A549 (cell line): Measurements from ENCODE around the gene RAD51. TPM values are rescaled to one million over a fixed set of nuclear protein-coding genes. Genes with fewer than 3 reads are reported as not detected.

Source experiments
- ATAC-seq, 2 experiments: fragments of 200-7000 bp in 1 of 2; fragments of >200 bp in 1 of 2; cut with Nextera tagmentation in 1 of 2; cut with Tn5 transposase in 1 of 2; 3 replicates each; pipeline versions ENCODE4 v1.8.0 to v1.9.1; 2018 to 2020; ENCODE audit warnings: mild to moderate bottlenecking in 1 of 2, moderate library complexity in 1 of 2
- CTCF ChIA-PET: fragments of 300-600 bp; sonication (Branson Sonifier 250); formaldehyde crosslinking; extraction: SDS; loops from one replicate; lab custom pipeline; 2021; ENCODE audit warnings: antibody characterized with exemption, inconsistent platforms; lab: Yijun Ruan, JAX
- POLR2A ChIA-PET: fragments of 350-600 bp; formaldehyde crosslinking; extraction: SDS; loops from one replicate; lab custom pipeline; 2021; ENCODE audit warnings: antibody characterized with exemption, inconsistent platforms; lab: Yijun Ruan, JAX
- DNase-seq, 2 experiments: peaks; one replicate each; pipeline versions ENCODE4 v3.0.0 to v3.0.0-alpha.2; 2011 to 2016; ENCODE audit warnings: low read depth in 1 of 2, low spot score in 1 of 2
- FAIRE-seq: peaks from 2 replicates; lab custom pipeline; 2011; peaks lifted over from hg19 to GRCh38; lab: Jason Lieb, UNC
- H3K27ac ChIP-seq, 2 experiments: fragments of >200 bp; sonication (Bioruptor Twin); formaldehyde crosslinking; 3 replicates each; pipeline ENCODE4 v1.5.1; 2016 to 2017
- H3K4me1 ChIP-seq: fragments of >200 bp; sonication (Bioruptor Twin); formaldehyde crosslinking; 3 replicates; pipeline ENCODE4 v1.6.1; 2016
- H3K4me2 ChIP-seq: fragments of >200 bp; sonication (Bioruptor Twin); formaldehyde crosslinking; 3 replicates; pipeline ENCODE4 v1.6.1; 2016
- H3K4me3 ChIP-seq: fragments of >200 bp; sonication (Bioruptor Twin); formaldehyde crosslinking; 3 replicates; pipeline ENCODE4 v1.5.1; 2016
- H3K9me3 ChIP-seq: fragments of >200 bp; sonication (Bioruptor Twin); formaldehyde crosslinking; 3 replicates; pipeline ENCODE4 v1.6.1; 2016
- BHLHE40 ChIP-seq: IDR thresholded peaks from 2 replicates; pipeline ENCODE4 v1.6.1; 2012; ENCODE audit warnings: low read depth, low read length, inconsistent platforms
- CBX2 ChIP-seq: fragments of 200-600 bp; sonication (generic); IDR thresholded peaks from 2 replicates; pipeline ENCODE4 v1.6.1; 2016; ENCODE audit warnings: low read depth, mild to moderate bottlenecking, borderline replicate concordance
- CHD4 ChIP-seq: fragments of 200-600 bp; sonication (generic); IDR thresholded peaks from 2 replicates; pipeline ENCODE4 v1.6.1; 2016; ENCODE audit warnings: antibody characterized with exemption, mild to moderate bottlenecking, borderline replicate concordance
- EHMT2 ChIP-seq: fragments of 200-600 bp; sonication (generic); IDR thresholded peaks from 2 replicates; pipeline ENCODE4 v1.6.1; 2016; ENCODE audit warnings: antibody characterized with exemption, low read depth, mild to moderate bottlenecking, moderate library complexity
- FOSB ChIP-seq: fragments of 250-450 bp; sonication (Bioruptor Pico); IDR thresholded peaks from 2 replicates; pipeline ENCODE4 v1.5.0; 2020; ENCODE audit warnings: mild to moderate bottlenecking, moderate library complexity
- HEYL ChIP-seq: fragments of 250-450 bp; sonication (Bioruptor Pico); IDR thresholded peaks from 2 replicates; pipeline ENCODE4 v1.8.0; 2021; ENCODE audit warnings: mild to moderate bottlenecking, moderate library complexity
- HOXB5 ChIP-seq: fragments of 250-450 bp; sonication (Bioruptor Pico); IDR thresholded peaks from 2 replicates; pipeline ENCODE4 v1.5.0; 2020; ENCODE audit warnings: mild to moderate bottlenecking, moderate library complexity
- JUNB ChIP-seq: fragments of >200 bp; sonication (Bioruptor Twin); formaldehyde crosslinking; IDR thresholded peaks from 2 replicates; pipeline ENCODE4 v1.6.1; 2016
- MAFK ChIP-seq: fragments of 450-650 bp; IDR thresholded peaks from 2 replicates; pipeline ENCODE4 v1.6.1; 2014; ENCODE audit not compliant: partially characterized antibody
- MAZ ChIP-seq: fragments of 150-350 bp; IDR thresholded peaks from 2 replicates; pipeline ENCODE4 v1.6.1; 2014; ENCODE audit warnings: antibody characterized with exemption, low read depth, low read length, borderline replicate concordance
- SMC3 ChIP-seq: fragments of >200 bp; sonication (Bioruptor Twin); formaldehyde crosslinking; IDR thresholded peaks from 3 replicates; pipeline ENCODE4 v1.6.1; 2018; ENCODE audit warnings: inconsistent platforms
- SREBF2 ChIP-seq: fragments of 450-650 bp; IDR thresholded peaks from 2 replicates; pipeline ENCODE4 v1.6.1; 2014; ENCODE audit warnings: mild to moderate bottlenecking, moderate library complexity
- ZC3H11A ChIP-seq: fragments of 450-650 bp; IDR thresholded peaks from 2 replicates; pipeline ENCODE4 v1.6.1; 2014; ENCODE audit warnings: antibody characterized with exemption, mild to moderate bottlenecking
- ZFP36 ChIP-seq: fragments of 450-650 bp; IDR thresholded peaks from 2 replicates; pipeline ENCODE4 v1.6.1; 2014; ENCODE audit warnings: borderline replicate concordance; ENCODE audit not compliant: partially characterized antibody
- WGBS: methylation state at CpG from one replicate; pipeline ENCODE4 v1.1.6; 2017; ENCODE audit errors: missing lambda C conversion rate; 5-methylcytosine and 5-hydroxymethylcytosine counted together
- polyA plus RNA-seq, 4 experiments: library from polyadenylated mRNA; depleted of rRNA in 3 of 4; stranded (reverse); fragments of >200 nt; fragmentation: RNase III in 1 of 4; extraction: RNeasy Plus Mini Kit Qiagen cat#74134 plus additional on column Dnase treatment in 1 of 4; gene quantifications; 2 replicates in 3 of 4; 3 replicates in 1 of 4; pipeline ENCODE4 v1.2.3, GENCODE V29; 2011 to 2017
- TF ChIP-seq, protein P1 (sequence below): fragments of 200-600 bp; sonication (generic); IDR thresholded peaks from 2 replicates; pipeline ENCODE4 v1.6.1; 2016; ENCODE audit warnings: antibody characterized with exemption, mild to moderate bottlenecking, moderate library complexity
- TF ChIP-seq, protein P2 (sequence below): fragments of 250-450 bp; sonication (Bioruptor Pico); IDR thresholded peaks from 2 replicates; pipeline ENCODE4 v1.5.0; 2021; ENCODE audit warnings: mild to moderate bottlenecking, moderate library complexity, borderline replicate concordance
- TF ChIP-seq, protein P3 (sequence below): fragments of 450-650 bp; IDR thresholded peaks from 2 replicates; pipeline ENCODE4 v1.6.1; 2014; ENCODE audit warnings: antibody characterized with exemption

Gene RAD51
- polyA plus RNA-seq, 2 of the 4 experiments (the other 2 are of a cell fraction): 12.9 to 14.4 TPM

DNA sequence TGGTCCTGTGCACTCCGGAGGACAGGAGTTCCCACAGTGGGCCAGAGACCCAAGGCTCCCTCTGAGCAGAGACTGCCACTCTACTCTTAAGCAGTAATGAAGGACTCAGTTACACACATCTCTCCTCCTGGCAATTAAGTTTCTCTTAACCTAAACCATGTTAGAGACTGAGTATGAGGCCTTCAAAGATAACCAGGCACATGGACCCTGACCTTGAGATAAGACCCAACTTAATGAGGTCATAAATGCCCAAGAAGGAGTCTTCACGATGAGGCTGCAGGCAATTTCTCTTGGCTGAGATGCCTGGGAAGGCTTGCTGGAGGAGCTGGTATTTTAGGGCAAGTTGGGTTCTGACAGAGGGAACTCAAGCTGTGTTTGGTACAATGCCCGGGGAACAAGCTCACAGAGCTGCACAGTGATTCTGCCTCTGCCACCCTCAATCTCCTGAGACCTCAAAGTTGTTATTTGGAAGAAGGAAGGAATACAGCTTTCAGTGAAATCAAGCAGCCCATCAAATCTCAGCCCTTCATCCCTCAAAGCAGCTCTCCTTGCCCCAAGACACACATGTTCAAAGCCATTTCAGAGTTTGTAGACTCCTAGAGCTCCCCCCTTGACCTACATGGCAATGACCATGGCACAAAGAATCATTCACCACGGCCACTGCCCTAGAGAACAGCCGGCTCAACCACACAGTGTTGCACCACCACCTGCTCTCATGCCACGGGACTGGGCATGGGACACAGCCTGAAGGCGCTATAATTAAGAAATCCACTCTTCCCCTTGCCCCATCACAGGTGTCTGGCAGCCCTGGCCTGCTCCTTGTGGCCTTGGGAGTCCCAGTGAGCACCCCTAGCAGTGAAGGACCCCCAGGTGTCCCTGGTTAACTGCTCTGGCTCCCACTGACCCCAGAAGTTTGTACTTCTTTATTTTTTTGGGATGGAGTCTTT is 53.0 kb downstream of the RAD51 start (continued):
- TF ChIP-seq, protein P1, sequence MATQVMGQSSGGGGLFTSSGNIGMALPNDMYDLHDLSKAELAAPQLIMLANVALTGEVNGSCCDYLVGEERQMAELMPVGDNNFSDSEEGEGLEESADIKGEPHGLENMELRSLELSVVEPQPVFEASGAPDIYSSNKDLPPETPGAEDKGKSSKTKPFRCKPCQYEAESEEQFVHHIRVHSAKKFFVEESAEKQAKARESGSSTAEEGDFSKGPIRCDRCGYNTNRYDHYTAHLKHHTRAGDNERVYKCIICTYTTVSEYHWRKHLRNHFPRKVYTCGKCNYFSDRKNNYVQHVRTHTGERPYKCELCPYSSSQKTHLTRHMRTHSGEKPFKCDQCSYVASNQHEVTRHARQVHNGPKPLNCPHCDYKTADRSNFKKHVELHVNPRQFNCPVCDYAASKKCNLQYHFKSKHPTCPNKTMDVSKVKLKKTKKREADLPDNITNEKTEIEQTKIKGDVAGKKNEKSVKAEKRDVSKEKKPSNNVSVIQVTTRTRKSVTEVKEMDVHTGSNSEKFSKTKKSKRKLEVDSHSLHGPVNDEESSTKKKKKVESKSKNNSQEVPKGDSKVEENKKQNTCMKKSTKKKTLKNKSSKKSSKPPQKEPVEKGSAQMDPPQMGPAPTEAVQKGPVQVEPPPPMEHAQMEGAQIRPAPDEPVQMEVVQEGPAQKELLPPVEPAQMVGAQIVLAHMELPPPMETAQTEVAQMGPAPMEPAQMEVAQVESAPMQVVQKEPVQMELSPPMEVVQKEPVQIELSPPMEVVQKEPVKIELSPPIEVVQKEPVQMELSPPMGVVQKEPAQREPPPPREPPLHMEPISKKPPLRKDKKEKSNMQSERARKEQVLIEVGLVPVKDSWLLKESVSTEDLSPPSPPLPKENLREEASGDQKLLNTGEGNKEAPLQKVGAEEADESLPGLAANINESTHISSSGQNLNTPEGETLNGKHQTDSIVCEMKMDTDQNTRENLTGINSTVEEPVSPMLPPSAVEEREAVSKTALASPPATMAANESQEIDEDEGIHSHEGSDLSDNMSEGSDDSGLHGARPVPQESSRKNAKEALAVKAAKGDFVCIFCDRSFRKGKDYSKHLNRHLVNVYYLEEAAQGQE: no peak
- TF ChIP-seq EHMT2: no peak

DNA sequence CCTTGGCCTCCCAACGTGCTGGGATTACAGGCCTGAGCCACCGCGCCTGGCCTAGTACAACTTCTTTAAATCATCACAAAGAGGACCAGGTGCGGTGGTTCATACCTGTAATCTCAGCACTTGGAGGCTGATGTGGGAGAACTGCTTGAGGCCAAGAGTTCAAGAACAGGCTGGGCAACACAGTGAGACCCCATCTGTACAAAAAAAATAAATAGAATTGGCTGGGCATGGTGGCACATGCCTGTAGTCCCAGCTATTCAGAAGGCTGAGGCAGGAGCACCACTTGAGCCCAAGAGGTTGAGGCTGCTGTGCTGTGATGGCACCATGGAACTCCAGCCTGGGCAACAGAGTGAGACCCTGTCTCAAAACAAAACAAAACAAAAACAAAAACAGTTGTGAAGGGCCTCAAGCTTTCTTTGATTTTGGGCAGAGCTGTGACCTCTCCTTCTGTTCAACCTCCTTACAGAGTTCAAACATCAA is 54.2 kb downstream of the RAD51 start:
- no peak for ATAC-seq
- no peak for FAIRE-seq
- CTCF ChIA-PET: interaction anchor here (0.7 to 2.6 kb wide), 3 partner anchors 10 to 109 kb away, joined by 3 to 15 read pairs (median 6); no protein-coding TSS in a partner anchor

DNA sequence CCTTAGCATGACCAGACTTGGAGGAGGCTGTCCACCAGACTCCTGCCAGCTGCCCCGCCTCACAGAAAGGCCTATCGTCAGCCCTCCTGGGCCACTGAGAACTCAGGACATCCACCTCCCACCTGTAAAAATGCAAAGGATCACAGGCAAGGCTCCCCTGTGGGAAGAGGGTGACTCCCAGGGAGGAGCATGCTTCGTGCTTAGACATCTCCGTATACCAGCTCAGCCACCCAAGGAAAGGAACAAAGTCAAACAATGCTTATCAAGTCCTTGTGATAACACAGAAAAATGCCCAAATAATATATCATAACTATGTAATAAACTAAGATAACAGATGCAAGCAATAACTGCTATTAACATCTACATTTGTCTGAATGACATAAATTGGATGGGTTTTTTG is 55.9 kb downstream of the RAD51 start:
- 100% methylated on average over 2 of the region's 4 CpGs for WGBS
- Histone ChIP-seq H3K4me3 (no peak overlapping the region), H3K4me2 (no peak overlapping the region), H3K4me1 (0 out of 3 replicates have a peak, but pooled peaks cover 3% of the 10 kb centered on the region), H3K27ac (no peak overlapping the region), H3K9me3 (no peaks in the 10 kb centered on the region)
- POLR2A ChIA-PET: no interaction called here
- DNase-seq (no peak), FAIRE-seq (no peak), ATAC-seq (no peak)
- no peak for TF ChIP-seq SREBF2
- TF ChIP-seq BHLHE40: no peak
- CTCF ChIA-PET: interaction anchor here (1.7 to 2.6 kb wide), 3 partner anchors 31 to 107 kb away, joined by 6 to 15 read pairs (median 7); no protein-coding TSS in a partner anchor

More for the DNA sequence above, 54.2 kb downstream of the RAD51 start:
- H3K4me3 ChIP-seq: no peak overlapping the region
- POLR2A ChIA-PET: no interaction called here
- no peak overlapping the region for H3K4me2 ChIP-seq
- 90% methylated on average over 4 of the region's 4 CpGs for WGBS
- peaks cover 5% of the 10 kb centered on the region; the same call in 2 of the 3 replicates for H3K4me1 ChIP-seq
- H3K27ac ChIP-seq: no peak overlapping the region
- H3K9me3 ChIP-seq: no peaks in the 10 kb centered on the region
- TF ChIP-seq MAFK: no peak
- no peak for DNase-seq

DNA sequence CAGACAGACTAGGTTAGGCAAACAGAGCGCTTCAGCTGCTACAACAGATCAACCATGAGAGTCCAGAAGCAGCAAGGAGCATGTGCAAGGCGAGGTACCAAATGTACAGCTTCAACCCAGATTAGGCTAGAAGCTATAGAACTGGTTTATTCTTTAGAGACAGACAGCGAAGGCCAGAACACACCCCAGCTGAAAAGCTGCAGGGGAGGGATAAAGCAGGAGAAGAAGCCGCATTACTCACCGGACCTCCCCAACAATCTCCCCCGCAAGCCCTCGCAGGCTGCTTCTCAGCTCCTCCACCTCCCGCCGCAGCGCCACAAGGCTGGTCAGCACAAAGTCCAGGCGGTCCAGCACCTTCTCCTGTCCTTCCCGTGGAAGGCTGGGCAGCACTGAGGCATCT is 56.8 kb downstream of the RAD51 start:
- DNase-seq (no peak), ATAC-seq (no peak), FAIRE-seq (no peak)
- Histone ChIP-seq H3K4me3 (no peak overlapping the region), H3K4me1 (0 out of 3 replicates have a peak, but pooled peaks cover 3% of the 10 kb centered on the region), H3K27ac (no peak overlapping the region), H3K9me3 (no peaks in the 10 kb centered on the region), H3K4me2 (no peak overlapping the region)
- CTCF ChIA-PET: interaction anchor here (1.7 kb wide), 1 partner anchor 49 kb away, joined by 7 read pairs; no protein-coding TSS in a partner anchor
- WGBS: 92% methylated on average over 12 of the region's 12 CpGs
- POLR2A ChIA-PET: no interaction called here
- TF ChIP-seq CBX2 (no peak), CHD4 (no peak), FOSB (CRISPR knock-in tag) (no peak), HOXB5 (CRISPR knock-in tag) (no peak), ZFP36 (no peak), SMC3 (no peak), ZC3H11A (no peak), MAZ (no peak), JUNB (no peak), HEYL (CRISPR knock-in tag) (no peak)
- TF ChIP-seq, protein P2, sequence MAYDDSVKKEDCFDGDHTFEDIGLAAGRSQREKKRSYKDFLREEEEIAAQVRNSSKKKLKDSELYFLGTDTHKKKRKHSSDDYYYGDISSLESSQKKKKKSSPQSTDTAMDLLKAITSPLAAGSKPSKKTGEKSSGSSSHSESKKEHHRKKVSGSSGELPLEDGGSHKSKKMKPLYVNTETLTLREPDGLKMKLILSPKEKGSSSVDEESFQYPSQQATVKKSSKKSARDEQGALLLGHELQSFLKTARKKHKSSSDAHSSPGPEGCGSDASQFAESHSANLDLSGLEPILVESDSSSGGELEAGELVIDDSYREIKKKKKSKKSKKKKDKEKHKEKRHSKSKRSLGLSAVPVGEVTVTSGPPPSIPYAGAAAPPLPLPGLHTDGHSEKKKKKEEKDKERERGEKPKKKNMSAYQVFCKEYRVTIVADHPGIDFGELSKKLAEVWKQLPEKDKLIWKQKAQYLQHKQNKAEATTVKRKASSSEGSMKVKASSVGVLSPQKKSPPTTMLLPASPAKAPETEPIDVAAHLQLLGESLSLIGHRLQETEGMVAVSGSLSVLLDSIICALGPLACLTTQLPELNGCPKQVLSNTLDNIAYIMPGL (CRISPR knock-in tag): no peak
- TF ChIP-seq, protein P3, sequence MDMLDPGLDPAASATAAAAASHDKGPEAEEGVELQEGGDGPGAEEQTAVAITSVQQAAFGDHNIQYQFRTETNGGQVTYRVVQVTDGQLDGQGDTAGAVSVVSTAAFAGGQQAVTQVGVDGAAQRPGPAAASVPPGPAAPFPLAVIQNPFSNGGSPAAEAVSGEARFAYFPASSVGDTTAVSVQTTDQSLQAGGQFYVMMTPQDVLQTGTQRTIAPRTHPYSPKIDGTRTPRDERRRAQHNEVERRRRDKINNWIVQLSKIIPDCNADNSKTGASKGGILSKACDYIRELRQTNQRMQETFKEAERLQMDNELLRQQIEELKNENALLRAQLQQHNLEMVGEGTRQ: no peak
